ENCODE data around the gene RAB12.
A peak's percentile ranks its signal among the peaks of the same experiment; 100 is the strongest.

The RAB12 gene

GRCh38 chr18:8673256-8674209 is 64.3 kb downstream of the RAB12 start:
- no peaks in the 10 kb centered on the region for H4K20me1 ChIP-seq (ENCODE audit: insufficient read depth)
- H3K27me3 ChIP-seq (ENCODE audit: insufficient read depth, low read depth): no peaks in the 10 kb centered on the region
- H3K36me3 ChIP-seq (ENCODE audit: insufficient read depth): no peaks in the 10 kb centered on the region
- peak overlapping the region; percentile 48 for H3K27ac ChIP-seq
- H3K4me3 ChIP-seq (IDR thresholded peaks at IDR 0.05; ENCODE audit: insufficient read depth, low read depth, low read length): no peak overlapping the region
- TF ChIP-seq, protein P1, sequence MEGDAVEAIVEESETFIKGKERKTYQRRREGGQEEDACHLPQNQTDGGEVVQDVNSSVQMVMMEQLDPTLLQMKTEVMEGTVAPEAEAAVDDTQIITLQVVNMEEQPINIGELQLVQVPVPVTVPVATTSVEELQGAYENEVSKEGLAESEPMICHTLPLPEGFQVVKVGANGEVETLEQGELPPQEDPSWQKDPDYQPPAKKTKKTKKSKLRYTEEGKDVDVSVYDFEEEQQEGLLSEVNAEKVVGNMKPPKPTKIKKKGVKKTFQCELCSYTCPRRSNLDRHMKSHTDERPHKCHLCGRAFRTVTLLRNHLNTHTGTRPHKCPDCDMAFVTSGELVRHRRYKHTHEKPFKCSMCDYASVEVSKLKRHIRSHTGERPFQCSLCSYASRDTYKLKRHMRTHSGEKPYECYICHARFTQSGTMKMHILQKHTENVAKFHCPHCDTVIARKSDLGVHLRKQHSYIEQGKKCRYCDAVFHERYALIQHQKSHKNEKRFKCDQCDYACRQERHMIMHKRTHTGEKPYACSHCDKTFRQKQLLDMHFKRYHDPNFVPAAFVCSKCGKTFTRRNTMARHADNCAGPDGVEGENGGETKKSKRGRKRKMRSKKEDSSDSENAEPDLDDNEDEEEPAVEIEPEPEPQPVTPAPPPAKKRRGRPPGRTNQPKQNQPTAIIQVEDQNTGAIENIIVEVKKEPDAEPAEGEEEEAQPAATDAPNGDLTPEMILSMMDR (conservative IDR thresholded peaks at IDR 0.05; ENCODE audit: low read depth, low read length): no peak
- no peaks in the 10 kb centered on the region for H3K79me2 ChIP-seq (ENCODE audit: insufficient read depth, low read depth)
- peaks cover 26% of the 10 kb centered on the region for H3K4me1 ChIP-seq (ENCODE audit: low read depth, poor library complexity, severe bottlenecking)
- H3K4me2 ChIP-seq: peak overlapping the region; percentile 73
- H3K9ac ChIP-seq: peak overlapping the region; percentile 19; the same call in 1 of the 2 replicates
- peak overlapping the region; percentile 62 for H2AFZ ChIP-seq (ENCODE audit: low read depth)

- no peaks in the 10 kb centered on the region for H3K27me3 ChIP-seq (ENCODE audit: insufficient read depth, low read depth)
- H3K9ac ChIP-seq: no peak overlapping the region
- no peaks in the 10 kb centered on the region for H4K20me1 ChIP-seq (ENCODE audit: insufficient read depth)
- H3K4me2 ChIP-seq: no peak overlapping the region
- H3K36me3 ChIP-seq (ENCODE audit: insufficient read depth): no peaks in the 10 kb centered on the region
- peaks cover 26% of the 10 kb centered on the region for H3K4me1 ChIP-seq (ENCODE audit: low read depth, poor library complexity, severe bottlenecking)
- no peak overlapping the region for H3K27ac ChIP-seq
- no peak overlapping the region for H3K4me3 ChIP-seq (IDR thresholded peaks at IDR 0.05; ENCODE audit: insufficient read depth, low read depth, low read length)
- TF ChIP-seq, protein P1 (conservative IDR thresholded peaks at IDR 0.05; ENCODE audit: low read depth, low read length): no peak
- H3K79me2 ChIP-seq (ENCODE audit: insufficient read depth, low read depth): no peaks in the 10 kb centered on the region
- no peak overlapping the region for H2AFZ ChIP-seq (ENCODE audit: low read depth)
Observed at GRCh38 chr18:8675057-8675456, 65.8 kb downstream of the RAB12 start.

DNA sequence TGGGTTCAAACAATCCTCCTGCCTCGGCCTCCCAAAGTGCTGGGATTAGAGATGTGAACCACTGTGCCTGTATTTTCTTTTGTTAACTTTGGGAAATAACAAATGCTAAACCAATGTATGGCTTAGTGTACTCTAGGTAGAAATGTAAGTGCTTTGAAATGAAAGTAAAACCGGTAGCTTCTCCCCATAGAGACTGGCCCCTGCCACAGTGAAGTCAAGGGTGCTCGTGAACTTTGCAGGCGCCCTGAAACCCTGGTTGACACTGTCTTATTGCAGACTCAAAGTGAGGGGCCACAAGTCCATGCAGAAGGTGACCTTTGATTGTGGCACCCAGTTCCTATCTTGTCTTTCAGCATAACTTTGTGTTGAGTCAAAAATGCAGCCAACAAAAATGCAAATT is 72.0 kb downstream of the RAB12 start:
- H3K4me3 ChIP-seq (IDR thresholded peaks at IDR 0.05; ENCODE audit: insufficient read depth, low read depth, low read length): no peak overlapping the region
- no peak overlapping the region for H3K27ac ChIP-seq
- no peak overlapping the region for H3K9ac ChIP-seq
- peak overlapping the region; percentile 19; the same call in 1 of the 2 replicates for H2AFZ ChIP-seq (ENCODE audit: low read depth)
- H3K36me3 ChIP-seq (ENCODE audit: insufficient read depth): no peaks in the 10 kb centered on the region
- no peaks in the 10 kb centered on the region for H3K27me3 ChIP-seq (ENCODE audit: insufficient read depth, low read depth)
- no peak overlapping the region for H3K4me2 ChIP-seq
- H3K79me2 ChIP-seq (ENCODE audit: insufficient read depth, low read depth): no peaks in the 10 kb centered on the region
- H4K20me1 ChIP-seq (ENCODE audit: insufficient read depth): no peaks in the 10 kb centered on the region
- H3K4me1 ChIP-seq (ENCODE audit: low read depth, poor library complexity, severe bottlenecking): peaks cover 4% of the 10 kb centered on the region
- TF ChIP-seq, protein P1 (conservative IDR thresholded peaks at IDR 0.05; ENCODE audit: low read depth, low read length): no peak

DNA sequence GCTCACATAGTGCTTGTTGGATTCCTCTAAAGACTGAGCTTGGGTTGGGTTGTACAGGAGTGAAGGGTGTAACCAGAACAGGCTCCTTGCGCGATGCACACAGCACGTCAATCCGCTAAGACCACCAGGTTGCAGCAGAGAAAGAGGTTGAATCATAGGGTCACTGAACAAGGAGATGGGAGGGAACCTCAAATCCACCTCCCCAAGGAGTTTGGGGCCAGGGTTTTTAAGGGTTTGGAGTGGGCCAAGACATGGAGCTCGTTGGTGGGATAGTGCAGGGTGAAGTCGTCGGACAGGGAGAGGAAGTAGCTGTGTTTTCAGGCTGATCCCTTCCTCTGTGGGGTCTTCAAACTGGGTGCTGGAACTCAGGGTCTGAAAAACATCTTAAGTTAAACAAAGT is 75.3 kb downstream of the RAB12 start:
- TF ChIP-seq, protein P1 (conservative IDR thresholded peaks at IDR 0.05; ENCODE audit: low read depth, low read length): no peak
- H3K4me3 ChIP-seq (IDR thresholded peaks at IDR 0.05; ENCODE audit: insufficient read depth, low read depth, low read length): no peak overlapping the region
- no peak overlapping the region for H2AFZ ChIP-seq (ENCODE audit: low read depth)
- H3K27me3 ChIP-seq (ENCODE audit: insufficient read depth, low read depth): no peaks in the 10 kb centered on the region
- H3K4me2 ChIP-seq: no peak overlapping the region
- no peak overlapping the region for H3K9ac ChIP-seq
- no peaks in the 10 kb centered on the region for H3K36me3 ChIP-seq (ENCODE audit: insufficient read depth)
- no peaks in the 10 kb centered on the region for H3K79me2 ChIP-seq (ENCODE audit: insufficient read depth, low read depth)
- no peak overlapping the region for H3K27ac ChIP-seq
- H3K4me1 ChIP-seq (ENCODE audit: low read depth, poor library complexity, severe bottlenecking): peaks cover 4% of the 10 kb centered on the region
- no peaks in the 10 kb centered on the region for H4K20me1 ChIP-seq (ENCODE audit: insufficient read depth)
